ENCODE results near the gene NR3C2. TPM values are rescaled to one million over a fixed set of nuclear protein-coding genes. Genes with fewer than 3 reads are reported as not detected.

Gene NR3C2
- total and polyA plus RNA-seq, 12 donors, result 1.1 to 19.8 (median 11.7) TPM

DNA sequence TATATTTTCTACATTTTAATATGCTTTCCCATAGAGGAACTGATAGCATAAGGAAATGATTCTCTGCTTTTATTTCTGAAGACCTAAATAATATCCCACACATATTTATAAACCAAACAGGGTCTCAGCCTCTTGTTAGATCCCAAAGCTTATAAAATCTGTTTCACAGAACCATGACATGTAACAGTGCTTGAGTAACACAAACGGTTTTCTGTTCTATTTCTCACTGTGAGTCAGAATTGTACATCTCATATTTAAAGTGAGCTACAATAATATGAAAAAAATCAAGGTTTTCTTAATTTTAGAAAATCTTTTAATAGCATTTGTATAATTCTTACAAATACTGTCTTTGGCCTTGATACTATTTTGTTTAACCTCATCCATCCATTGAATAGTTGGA, 51.2 kb downstream of the NR3C2 start:
- no peaks in the 10 kb centered on the region for H3K27me3 ChIP-seq
- no peak for DNase-seq
- intact Hi-C loops (cut with DNase I), result no loop called here
- no peaks in the 10 kb centered on the region for H3K9me3 ChIP-seq (replicated peaks in 1 of 3)
- no peak overlapping the region for H3K27ac ChIP-seq
- no peaks in the 10 kb centered on the region for H3K36me3 ChIP-seq (replicated peaks in 1 of 2)
- no peak overlapping the region for H3K4me3 ChIP-seq
- no peak for TF ChIP-seq POLR2A (IDR thresholded peaks at IDR 0.05)
- peaks cover 0 to 5% of the 10 kb centered on the region in 2 donors for H3K4me1 ChIP-seq (replicated peaks in 1 of 2)
- 29 to 44% (median 37%) methylated on average over 1 of the region's 1 CpG for WGBS, 4 donors

DNA sequence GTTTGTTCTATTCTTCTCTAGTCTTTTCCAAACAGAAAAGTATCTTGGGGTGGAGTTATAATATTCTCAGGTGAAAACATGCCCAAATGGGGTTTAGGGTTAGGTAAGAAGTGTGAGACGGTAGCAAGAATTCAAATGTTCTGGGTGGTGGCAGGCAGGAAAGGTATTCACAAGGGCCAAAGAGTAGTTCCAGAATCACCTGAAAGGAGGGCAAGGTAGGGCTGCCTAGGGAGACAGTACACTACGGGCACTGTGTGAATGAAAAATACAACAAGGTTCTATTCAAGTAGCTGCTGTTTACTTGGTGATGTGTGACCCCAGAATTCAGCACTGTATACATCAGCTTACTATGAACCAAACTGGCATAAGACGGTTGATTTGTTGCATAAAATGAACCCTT, 51.9 kb downstream of the NR3C2 start:
- peaks cover 0 to 6% of the 10 kb centered on the region in 2 donors for H3K4me1 ChIP-seq (replicated peaks in 1 of 2)
- 96 to 98% (median 97%) methylated on average over 3 of the region's 3 CpGs for WGBS, 4 donors

DNA sequence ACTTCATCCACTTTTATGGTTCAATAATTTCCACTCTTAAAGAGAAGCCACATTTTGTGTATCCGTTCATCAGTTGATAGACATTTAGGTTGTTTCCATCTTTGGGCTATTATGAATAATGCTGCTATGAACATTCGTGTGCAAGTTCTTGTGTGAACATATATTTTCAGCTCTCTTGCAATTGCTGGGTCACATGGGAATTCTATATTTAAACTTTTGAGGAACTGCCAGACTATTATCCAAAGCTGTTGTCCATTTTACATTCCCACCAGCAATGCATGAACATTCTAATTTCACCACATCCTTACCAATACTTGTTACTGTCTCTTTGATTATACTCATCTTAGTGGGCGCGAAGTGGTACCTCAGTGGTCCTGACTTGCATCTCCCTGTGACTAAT, 61.9 kb downstream of the NR3C2 start:
- TF ChIP-seq, protein P1, sequence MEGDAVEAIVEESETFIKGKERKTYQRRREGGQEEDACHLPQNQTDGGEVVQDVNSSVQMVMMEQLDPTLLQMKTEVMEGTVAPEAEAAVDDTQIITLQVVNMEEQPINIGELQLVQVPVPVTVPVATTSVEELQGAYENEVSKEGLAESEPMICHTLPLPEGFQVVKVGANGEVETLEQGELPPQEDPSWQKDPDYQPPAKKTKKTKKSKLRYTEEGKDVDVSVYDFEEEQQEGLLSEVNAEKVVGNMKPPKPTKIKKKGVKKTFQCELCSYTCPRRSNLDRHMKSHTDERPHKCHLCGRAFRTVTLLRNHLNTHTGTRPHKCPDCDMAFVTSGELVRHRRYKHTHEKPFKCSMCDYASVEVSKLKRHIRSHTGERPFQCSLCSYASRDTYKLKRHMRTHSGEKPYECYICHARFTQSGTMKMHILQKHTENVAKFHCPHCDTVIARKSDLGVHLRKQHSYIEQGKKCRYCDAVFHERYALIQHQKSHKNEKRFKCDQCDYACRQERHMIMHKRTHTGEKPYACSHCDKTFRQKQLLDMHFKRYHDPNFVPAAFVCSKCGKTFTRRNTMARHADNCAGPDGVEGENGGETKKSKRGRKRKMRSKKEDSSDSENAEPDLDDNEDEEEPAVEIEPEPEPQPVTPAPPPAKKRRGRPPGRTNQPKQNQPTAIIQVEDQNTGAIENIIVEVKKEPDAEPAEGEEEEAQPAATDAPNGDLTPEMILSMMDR (IDR thresholded peaks at IDR 0.05), result no peak
- no peak for TF ChIP-seq POLR2A (IDR thresholded peaks at IDR 0.05)
- DNase-seq, result no peak
- Histone ChIP-seq H3K4me1 (replicated peaks in 1 of 2) (peaks cover 5 to 20% of the 10 kb centered on the region in 2 donors), H3K36me3 (replicated peaks in 1 of 2) (no peaks in the 10 kb centered on the region), H3K27ac (no peak overlapping the region), H3K4me3 (no peak overlapping the region), H3K9me3 (replicated peaks in 1 of 3) (no peaks in the 10 kb centered on the region), H3K27me3 (no peaks in the 10 kb centered on the region)
- 79 to 93% (median 89%) methylated on average over 4 of the region's 4 CpGs for WGBS, 4 donors
- intact Hi-C loops (cut with DNase I), result no loop called here

More for the DNA sequence above, 51.9 kb downstream of the NR3C2 start:
- no peak for DNase-seq
- H3K9me3 ChIP-seq (replicated peaks in 1 of 3), result no peaks in the 10 kb centered on the region
- no peak overlapping the region for H3K4me3 ChIP-seq
- intact Hi-C loops (cut with DNase I), result no loop called here
- H3K27me3 ChIP-seq, result no peaks in the 10 kb centered on the region
- no peaks in the 10 kb centered on the region for H3K36me3 ChIP-seq (replicated peaks in 1 of 2)
- TF ChIP-seq, protein P1 (IDR thresholded peaks at IDR 0.05), result no peak
- TF ChIP-seq POLR2A (IDR thresholded peaks at IDR 0.05), result no peak
- no peak overlapping the region for H3K27ac ChIP-seq

DNA sequence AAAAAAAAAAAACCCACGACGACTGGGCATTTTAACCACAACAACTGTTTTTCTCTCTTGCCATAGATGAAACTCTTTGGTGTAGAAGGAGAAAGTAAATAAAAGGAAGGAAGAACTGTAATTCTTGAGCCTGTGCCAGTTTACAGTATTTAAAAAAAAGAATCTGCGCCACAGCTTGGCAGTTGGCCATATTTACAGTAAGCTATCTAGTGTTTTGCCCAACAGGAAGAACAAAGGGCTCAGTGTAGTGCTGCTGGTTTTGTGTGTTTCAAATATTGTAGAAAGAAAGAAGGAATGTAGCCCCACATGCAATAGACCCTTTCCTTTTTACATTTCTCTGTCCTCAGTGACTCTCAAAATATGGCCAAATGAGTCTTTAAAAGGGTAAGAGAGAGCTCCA, 66.1 kb downstream of the NR3C2 start:
- Histone ChIP-seq H3K4me1 (replicated peaks in 1 of 2) (peaks cover 5 to 11% of the 10 kb centered on the region in 2 donors), H3K27ac (peak overlapping the region in 2 of 5 donors; percentile 5 to 8), H3K4me3 (peak overlapping the region in 1 of 4 donors; percentile 51), H3K9me3 (replicated peaks in 1 of 3) (no peaks in the 10 kb centered on the region), H3K27me3 (no peaks in the 10 kb centered on the region), H3K36me3 (replicated peaks in 1 of 2) (no peaks in the 10 kb centered on the region)
- intact Hi-C loops (cut with DNase I), result no loop called here
- peak; percentile 50 to 79 (median 68) for DNase-seq
- no peak for TF ChIP-seq POLR2A (IDR thresholded peaks at IDR 0.05)
- TF ChIP-seq, protein P1 (IDR thresholded peaks at IDR 0.05), result no peak
- WGBS, 4 donors, result 6 to 11% (median 8%) methylated on average over 3 of the region's 3 CpGs

DNA sequence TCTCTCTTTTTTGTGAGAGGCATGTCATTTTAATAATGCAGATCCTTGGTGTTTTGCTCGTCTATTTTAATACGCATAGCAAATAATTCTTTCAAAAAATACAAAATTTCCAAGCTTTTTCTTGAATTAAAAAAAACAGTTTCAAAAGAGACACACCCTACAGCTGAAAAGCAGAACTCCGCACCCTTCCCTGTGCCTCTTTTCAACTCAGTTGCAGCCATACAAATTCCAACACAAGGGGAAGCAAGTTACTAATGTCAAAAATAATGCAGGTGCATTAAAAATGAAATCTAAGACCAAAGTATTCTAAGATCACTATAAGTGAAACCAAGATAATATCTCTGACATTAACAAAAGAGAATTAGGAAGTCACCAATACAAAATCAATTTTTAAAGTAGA, 66.6 kb downstream of the NR3C2 start:
- Histone ChIP-seq H3K4me3 (peak overlapping the region in 2 of 4 donors; percentile 13 to 51), H3K27ac (peak overlapping the region in 2 of 5 donors; percentile 5 to 8), H3K36me3 (replicated peaks in 1 of 2) (no peaks in the 10 kb centered on the region), H3K9me3 (replicated peaks in 1 of 3) (no peaks in the 10 kb centered on the region), H3K27me3 (no peaks in the 10 kb centered on the region), H3K4me1 (replicated peaks in 1 of 2) (peaks cover 5 to 11% of the 10 kb centered on the region in 2 donors)
- WGBS, 4 donors, result 67 to 78% (median 76%) methylated on average over 3 of the region's 3 CpGs
- no peak for DNase-seq
- no peak for TF ChIP-seq POLR2A (IDR thresholded peaks at IDR 0.05)
- TF ChIP-seq, protein P1 (IDR thresholded peaks at IDR 0.05), result peak in 5 of 6 experiments; percentile 8 to 35 (median 14)
- intact Hi-C loops (cut with DNase I), result no loop called here

Measured in adrenal gland (tissue), 12 donors.